Right lobe of liver (tissue), 6 donors: ENCODE results near the gene GTSF1L. TPM values are rescaled to one million over a fixed set of nuclear protein-coding genes. Genes with fewer than 3 reads are reported as not detected.

Experiments
- ATAC-seq, 4 donors: fragments of 200-7000 bp; cut with Tn5 transposase; one replicate each; pipeline ENCODE4 v1.9.1; 2020; ENCODE audit warnings: mild to moderate bottlenecking in 4 of 4, moderate library complexity in 4 of 4
- DNase-seq, 3 donors: peaks; one replicate each; pipeline ENCODE4 v3.0.0-alpha.2; 2020
- H3K27ac ChIP-seq, 3 donors: fragments of 200-600 bp; one replicate each; pipeline ENCODE4 v1.8.0; 2022
- H3K27me3 ChIP-seq, 2 donors: fragments of 200-600 bp; one replicate each; pipeline ENCODE4 v1.8.0; 2022
- H3K36me3 ChIP-seq, 4 donors: fragments of 200-600 bp; sonication (generic) in 1 of 4; one replicate each; pipeline versions ENCODE4 v1.5.1 to v1.8.0; 2017 to 2022; ENCODE audit warnings: control low read depth in 1 of 4
- H3K4me1 ChIP-seq, 4 donors: fragments of 200-600 bp; sonication (generic) in 1 of 4; one replicate each; pipeline versions ENCODE4 v1.5.1 to v1.8.0; 2017 to 2022; ENCODE audit warnings: control low read depth in 1 of 4
- H3K4me3 ChIP-seq, 3 donors: fragments of 200-600 bp; one replicate each; pipeline ENCODE4 v1.8.0; 2022
- H3K9me3 ChIP-seq, 4 donors: fragments of 200-600 bp; sonication (generic) in 1 of 4; one replicate each; pipeline versions ENCODE4 v1.5.1 to v1.8.0; 2017 to 2022; ENCODE audit warnings: control low read depth in 1 of 4
- CTCF ChIP-seq, 4 donors: fragments of 200-600 bp in 3 of 4; fragments of 450-650 bp in 1 of 4; IDR thresholded peaks; one replicate each; pipeline versions ENCODE4 v1.5.1 to v1.8.0; 2016 to 2022; ENCODE audit warnings: antibody characterized with exemption in 4 of 4, mild to moderate bottlenecking in 2 of 4
- POLR2A ChIP-seq: fragments of 450-650 bp; IDR thresholded peaks from one replicate; pipeline ENCODE4 v1.6.1; 2017; ENCODE audit warnings: antibody characterized with exemption, mild to moderate bottlenecking
- WGBS: methylation state at CpG from one replicate; pipeline ENCODE4 v1.1.6; 2018; ENCODE audit warnings: low coverage, low lambda C conversion rate; ENCODE audit not compliant: insufficient coverage; ENCODE audit errors: missing lambda C conversion rate; 5-methylcytosine and 5-hydroxymethylcytosine counted together
- intact Hi-C, 2 donors: fragments of 100-400 bp; cut with DNase I; formaldehyde crosslinking; loops; one replicate each; pipeline versions ENCODE4 v1.11.2 to v1.14.1; 2022
- total RNA-seq, 6 experiments: library from RNA; depleted of rRNA in 2 of 6; stranded (reverse); fragments of >200 nt in 2 of 6; fragmentation: NEBNext Ultra II Directional in 3 of 6; extraction: Animal tissue kit (Norgen Biotek cat#: 25700) in 3 of 6; gene quantifications; one replicate each; pipeline versions ENCODE4 v1.1.0 to v1.2.4, GENCODE V29; 2016 to 2023
- donor health status: DM: no; HTN: yes; CAD: no.
- donor health status: DM: no; HTN: no; CAD: no.
- donor health status: DM: no; HTN: no; CAD: no.
- donor health status: DM: no; HTN: yes; CAD: no.
- donor health status: DM: no; HTN: yes; CAD: no.

GTSF1L gene
- total RNA-seq, 6 experiments from 2014 or later = not detected

- DNase-seq (no peak), ATAC-seq (no peak)
- H3K36me3 ChIP-seq = no peaks in the 10 kb centered on the region
- H3K9me3 ChIP-seq = no peaks in the 10 kb centered on the region
- TF ChIP-seq POLR2A (no peak), CTCF (IDR thresholded peaks at IDR 0.05) (no peak)
- no peaks in the 10 kb centered on the region for H3K27me3 ChIP-seq
- H3K27ac ChIP-seq = no peak overlapping the region
- intact Hi-C loops = no loop called here
- H3K4me3 ChIP-seq = no peak overlapping the region
- H3K4me1 ChIP-seq = peaks cover 0 to 16% (median 5%) of the 10 kb centered on the region in 4 donors
- WGBS = 67% methylated on average over 1 of the region's 1 CpG
These were observed 1.3 kb upstream of the GTSF1L start for GRCh38 chr20:43727980-43728590.

GRCh38 chr20:43726333-43726732 is 469 bp downstream of the GTSF1L start:
- Histone ChIP-seq H3K27ac (no peak overlapping the region), H3K4me3 (no peak overlapping the region), H3K36me3 (no peaks in the 10 kb centered on the region), H3K9me3 (no peaks in the 10 kb centered on the region), H3K27me3 (no peaks in the 10 kb centered on the region), H3K4me1 (peaks cover 0 to 16% (median 5%) of the 10 kb centered on the region in 4 donors)
- ATAC-seq (no peak), DNase-seq (no peak)
- WGBS = 87% methylated on average over 10 of the region's 10 CpGs
- intact Hi-C loops = no loop called here
- TF ChIP-seq CTCF (IDR thresholded peaks at IDR 0.05) (no peak), POLR2A (no peak)

- DNase-seq (no peak), ATAC-seq (peak; percentile 6 to 55 (median 32))
- H3K4me1 ChIP-seq = peaks cover 0 to 16% (median 5%) of the 10 kb centered on the region in 4 donors
- TF ChIP-seq CTCF (IDR thresholded peaks at IDR 0.05) (no peak), POLR2A (no peak)
- intact Hi-C loops = no loop called here
- no peak overlapping the region for H3K4me3 ChIP-seq
- no peaks in the 10 kb centered on the region for H3K36me3 ChIP-seq
- 75% methylated on average over 2 of the region's 2 CpGs for WGBS
- H3K27ac ChIP-seq = peak overlapping the region in 1 of 3 donors; percentile 47
- H3K27me3 ChIP-seq = no peaks in the 10 kb centered on the region
- H3K9me3 ChIP-seq = no peaks in the 10 kb centered on the region
These were observed 1.1 kb downstream of the GTSF1L start for GRCh38 chr20:43725666-43726065.

- no peak for TF ChIP-seq POLR2A
- TF ChIP-seq CTCF (IDR thresholded peaks at IDR 0.05) = no peak
- ATAC-seq = no peak
- Histone ChIP-seq H3K4me1 (peaks cover 0 to 16% (median 5%) of the 10 kb centered on the region in 4 donors), H3K27ac (no peak overlapping the region), H3K9me3 (no peaks in the 10 kb centered on the region), H3K27me3 (no peaks in the 10 kb centered on the region), H3K36me3 (no peaks in the 10 kb centered on the region), H3K4me3 (no peak overlapping the region)
- 58% methylated on average over 4 of the region's 5 CpGs for WGBS
- intact Hi-C loops = no loop called here
- no peak for DNase-seq
These were observed 2.4 kb downstream of the GTSF1L start for GRCh38 chr20:43724383-43724782.
